A172 (cell line): ENCODE results near the gene CPLX4. TPM values are rescaled to one million over a fixed set of nuclear protein-coding genes. Genes with fewer than 3 reads are reported as not detected.
"Not testable (repeated sequence)": the region's sequence is repeated elsewhere in the genome, so short reads cannot be mapped to it uniquely, and the experiment has no call there.

ENCODE experiments used
- DNase-seq: peaks from one replicate; pipeline ENCODE4 v3.0.0-alpha.2; 2015; ENCODE audit warnings: low spot score
- total RNA-seq: library from RNA; depleted of rRNA; stranded (reverse); fragments of >200 nt; shearing (Covaris generic); gene quantifications from 2 replicates; pipeline ENCODE4 v1.2.3, GENCODE V29; 2014

CPLX4 gene
- total RNA-seq, 1 experiment from 2014 or later: not detected

GRCh38 chr18:59270689-59271257 lies 47.7 kb downstream of the CPLX4 start:
- peak; percentile 3 for DNase-seq

DNA sequence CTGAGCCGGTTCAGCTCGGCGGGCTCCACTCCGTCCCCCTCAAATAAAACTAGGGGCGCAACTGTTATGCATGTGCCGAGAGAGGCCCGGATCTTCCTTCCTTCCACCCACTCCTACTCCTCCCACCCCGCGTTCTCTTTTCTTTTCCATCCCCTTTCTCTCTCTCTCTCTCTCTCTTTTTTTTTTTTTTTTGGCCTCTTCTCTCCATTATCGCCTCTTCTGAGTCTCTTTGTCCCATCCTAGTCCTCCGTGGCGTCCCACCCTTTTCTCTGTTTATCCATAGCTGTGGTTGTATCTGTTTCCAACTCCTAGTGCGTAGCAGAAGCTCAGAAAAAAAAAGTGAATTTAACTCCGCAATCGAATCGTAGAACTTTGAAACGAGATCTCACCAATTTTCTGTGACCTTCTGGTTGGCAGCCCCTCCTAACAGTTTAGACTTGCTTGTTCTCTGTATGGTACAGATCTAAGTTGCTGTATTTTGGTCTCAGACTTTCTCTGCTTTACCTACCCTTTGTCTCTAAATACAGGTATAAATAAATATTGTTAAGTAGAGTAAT lies 48.8 kb downstream of the CPLX4 start:
- no peak for DNase-seq

DNA sequence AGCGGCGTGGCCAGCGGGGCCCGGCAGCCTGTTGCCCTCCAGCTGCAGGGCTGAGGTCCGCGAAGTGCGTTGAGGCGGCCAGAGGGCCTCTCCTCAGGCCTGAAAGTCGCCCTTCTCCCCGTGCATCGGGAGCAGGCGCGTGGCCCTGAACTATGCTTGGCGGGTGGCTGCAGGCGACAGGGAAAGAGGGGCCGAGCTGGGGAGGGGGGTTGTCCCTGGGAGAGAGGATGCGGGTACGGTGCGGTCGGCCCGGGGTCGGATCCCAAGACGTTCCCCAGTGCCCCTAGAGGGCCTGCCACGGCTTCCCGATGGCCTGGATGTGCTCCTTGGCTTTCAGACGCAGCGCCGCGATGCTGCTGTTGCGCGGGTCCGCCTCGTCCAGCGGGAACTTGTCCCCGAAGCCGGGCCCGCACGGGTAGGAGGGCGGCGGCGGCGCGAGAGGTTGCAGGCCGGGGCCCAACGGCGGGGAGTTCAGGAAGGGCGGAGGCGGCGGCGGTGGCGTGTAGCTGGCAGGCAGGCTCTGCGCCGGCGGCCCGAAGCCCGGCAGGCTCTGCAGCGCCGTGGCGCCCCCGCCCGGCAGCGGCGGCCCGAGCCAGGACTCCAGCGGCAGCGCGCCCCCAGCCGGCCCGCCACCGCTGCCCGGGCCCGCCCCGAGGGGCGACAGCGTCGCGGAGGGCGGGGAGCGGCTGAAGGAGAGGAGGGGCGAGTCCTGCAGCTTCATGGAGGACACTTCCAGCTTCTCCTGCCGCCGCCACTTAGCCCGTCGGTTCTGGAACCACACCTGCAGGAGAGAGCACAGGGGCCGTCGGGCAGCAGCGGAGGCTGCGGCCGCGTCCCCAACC lies 49.5 kb downstream of the CPLX4 start:
- no peak for DNase-seq

DNA sequence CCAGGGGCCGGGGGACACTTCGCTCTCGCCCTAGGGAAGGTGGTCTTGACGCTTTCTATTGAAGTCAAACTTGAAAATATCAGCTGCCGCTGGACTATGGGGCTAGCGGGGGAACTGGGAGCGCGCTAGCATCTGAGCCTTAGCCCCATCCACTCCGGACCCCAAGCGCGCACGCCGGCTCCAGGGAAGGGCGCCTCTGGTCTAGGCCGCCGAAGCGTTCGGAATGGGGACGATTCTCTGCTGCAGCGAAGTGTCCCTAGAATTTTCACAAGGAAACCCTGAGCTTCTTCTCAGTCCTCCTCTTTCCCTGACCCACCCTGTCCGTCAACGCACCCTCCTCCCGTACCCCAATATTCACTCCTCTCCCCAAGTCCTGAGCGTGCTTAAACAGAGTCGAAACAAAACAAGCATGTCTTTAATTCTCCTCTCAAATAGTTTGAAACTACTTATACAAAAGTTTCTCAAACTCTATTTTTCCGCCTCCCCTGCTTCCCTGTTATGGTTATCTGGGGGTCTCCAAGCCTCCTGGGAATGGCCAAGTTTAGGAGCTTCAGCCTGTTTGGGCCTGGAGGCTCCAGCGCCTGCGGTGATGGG lies 50.2 kb downstream of the CPLX4 start:
- no peak for DNase-seq

- no peak for DNase-seq
Measured at GRCh38 chr18:59267503-59268126, 50.8 kb downstream of the CPLX4 start.

- DNase-seq: no peak
Measured at GRCh38 chr18:59266886-59267502, 51.5 kb downstream of the CPLX4 start.

GRCh38 chr18:59266459-59266858 lies 52.0 kb downstream of the CPLX4 start:
- DNase-seq: no peak

GRCh38 chr18:59265974-59266369 lies 52.5 kb downstream of the CPLX4 start:
- DNase-seq: no peak

- no peak for DNase-seq
Measured at GRCh38 chr18:59265246-59265973, 53.0 kb downstream of the CPLX4 start.

DNA sequence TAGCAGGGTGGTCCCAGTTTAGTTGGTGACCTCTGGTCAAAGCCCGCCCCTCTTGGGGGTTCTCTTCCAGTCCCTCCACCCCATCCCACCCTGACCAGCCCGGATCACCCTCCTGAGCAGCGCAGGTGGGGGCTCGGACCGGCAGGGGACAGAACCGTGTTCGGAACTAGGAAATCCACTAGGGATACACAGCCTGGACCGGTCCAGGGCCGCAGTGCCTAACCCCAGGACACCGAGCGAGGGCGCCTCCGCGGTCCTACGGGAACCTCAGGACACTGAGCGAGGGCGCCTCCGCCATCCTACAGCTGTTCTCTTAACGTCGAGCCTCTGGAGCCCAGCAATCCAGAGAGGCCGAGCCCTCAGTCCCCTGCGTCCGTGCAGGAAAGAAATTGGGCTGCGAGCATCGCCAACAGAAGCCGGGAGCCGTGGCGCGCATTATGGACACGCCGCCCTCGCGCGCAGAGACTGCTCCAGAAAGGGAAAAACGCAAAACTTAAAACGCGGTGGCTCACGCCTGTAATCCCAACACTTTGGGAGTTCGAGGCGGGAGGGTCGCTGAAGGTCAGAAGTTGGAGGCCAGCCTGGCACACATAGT lies 53.7 kb downstream of the CPLX4 start:
- DNase-seq: no peak

- DNase-seq: no peak
Measured at GRCh38 chr18:59264121-59264571, 54.3 kb downstream of the CPLX4 start.

DNA sequence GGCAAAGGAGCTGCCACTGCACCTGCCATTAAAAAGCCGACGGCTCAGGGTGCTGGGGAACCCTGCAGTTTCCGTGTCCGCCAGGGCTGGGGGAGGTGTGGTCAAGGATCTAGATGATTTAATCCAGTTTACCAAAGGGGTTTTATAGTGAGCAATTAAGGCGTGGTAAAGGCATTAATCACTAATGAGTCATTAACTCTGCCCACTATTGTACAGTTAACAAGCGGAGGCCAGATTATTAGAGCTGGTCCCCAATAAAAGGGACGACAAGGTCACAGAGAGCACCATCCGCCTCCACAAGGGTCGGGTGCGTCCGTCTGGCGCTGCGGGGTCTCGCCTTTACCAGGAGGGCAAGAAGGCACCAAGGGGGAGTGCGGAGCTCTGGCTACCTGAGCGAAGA lies 54.8 kb downstream of the CPLX4 start:
- peak; percentile 5 for DNase-seq

DNA sequence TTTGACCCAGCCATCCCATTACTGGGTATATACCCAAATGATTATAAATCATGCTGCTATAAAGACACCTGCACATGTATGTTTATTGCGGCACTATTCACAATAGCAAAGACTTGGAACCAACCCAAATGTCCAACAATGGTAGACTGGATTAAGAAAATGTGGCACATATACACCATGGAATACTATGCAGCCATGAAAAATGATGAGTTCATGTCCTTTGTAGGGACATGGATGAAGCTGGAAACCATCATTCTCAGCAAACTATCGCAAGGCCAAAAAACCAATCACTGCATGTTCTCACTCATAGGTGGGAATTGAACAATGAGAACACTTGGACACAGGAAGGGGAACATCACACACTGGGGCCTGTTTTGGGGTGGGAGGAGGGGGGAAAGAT lies 56.2 kb downstream of the CPLX4 start:
- not testable (repeated sequence) for DNase-seq

DNA sequence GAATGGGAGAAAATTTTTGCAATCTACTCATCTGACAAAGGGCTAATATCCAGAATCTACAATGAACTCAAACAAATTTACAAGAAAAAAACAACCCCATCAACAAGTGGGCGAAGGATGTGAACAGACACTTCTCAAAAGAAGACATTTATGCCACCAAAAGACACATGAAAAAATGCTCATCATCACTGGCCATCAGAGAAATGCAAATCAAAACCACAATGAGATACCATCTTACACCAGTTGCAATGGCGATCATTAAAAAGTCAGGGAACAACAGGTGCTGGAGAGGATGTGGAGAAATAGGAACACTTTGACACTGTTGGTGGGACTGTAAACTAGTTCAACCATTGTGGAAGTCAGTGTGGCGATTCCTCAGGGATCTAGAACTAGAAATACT lies 56.6 kb downstream of the CPLX4 start:
- DNase-seq: not testable (repeated sequence)

GRCh38 chr18:59255491-59255890 lies 63.0 kb downstream of the CPLX4 start:
- not testable (repeated sequence) for DNase-seq

DNA sequence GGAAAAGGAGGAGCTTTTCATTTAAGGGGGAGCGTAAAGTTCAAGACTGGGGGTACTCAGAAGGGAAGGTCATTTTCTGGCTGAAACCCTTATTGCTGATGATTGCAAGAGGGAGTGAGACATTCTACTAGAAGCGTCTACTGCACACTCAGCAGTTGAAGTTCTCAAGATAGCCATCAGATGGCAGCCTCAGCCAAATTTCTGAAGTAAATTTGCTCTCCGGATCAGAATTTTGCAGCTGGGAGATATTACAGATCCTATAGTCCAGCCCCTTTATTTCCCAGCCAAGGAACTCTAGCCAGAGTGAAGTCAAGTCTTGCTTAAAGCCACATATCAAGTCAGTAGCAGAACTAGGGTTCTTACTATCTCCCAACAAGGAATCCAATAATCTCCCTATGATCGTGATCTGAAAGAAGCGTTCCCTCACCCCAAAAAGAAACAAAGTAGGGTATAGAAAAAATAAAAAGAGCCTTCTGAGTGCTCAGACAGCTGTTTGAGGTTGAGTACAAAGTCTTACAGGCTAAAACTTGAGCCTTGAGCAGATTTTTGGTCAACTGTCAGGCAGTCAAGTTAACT lies 69.2 kb downstream of the CPLX4 start:
- DNase-seq: peak; percentile 56

GRCh38 chr18:59246796-59247195 lies 71.7 kb downstream of the CPLX4 start:
- no peak for DNase-seq
